Measurements from ENCODE around the gene TCF3. TPM values are rescaled to one million over a fixed set of nuclear protein-coding genes. Genes with fewer than 3 reads are reported as not detected.
A peak's percentile ranks its signal among the peaks of the same experiment; 100 is the strongest.

Gene TCF3
- total RNA-seq, 2 donors from 2014 or later = 18.5 to 28.7 TPM

DNA sequence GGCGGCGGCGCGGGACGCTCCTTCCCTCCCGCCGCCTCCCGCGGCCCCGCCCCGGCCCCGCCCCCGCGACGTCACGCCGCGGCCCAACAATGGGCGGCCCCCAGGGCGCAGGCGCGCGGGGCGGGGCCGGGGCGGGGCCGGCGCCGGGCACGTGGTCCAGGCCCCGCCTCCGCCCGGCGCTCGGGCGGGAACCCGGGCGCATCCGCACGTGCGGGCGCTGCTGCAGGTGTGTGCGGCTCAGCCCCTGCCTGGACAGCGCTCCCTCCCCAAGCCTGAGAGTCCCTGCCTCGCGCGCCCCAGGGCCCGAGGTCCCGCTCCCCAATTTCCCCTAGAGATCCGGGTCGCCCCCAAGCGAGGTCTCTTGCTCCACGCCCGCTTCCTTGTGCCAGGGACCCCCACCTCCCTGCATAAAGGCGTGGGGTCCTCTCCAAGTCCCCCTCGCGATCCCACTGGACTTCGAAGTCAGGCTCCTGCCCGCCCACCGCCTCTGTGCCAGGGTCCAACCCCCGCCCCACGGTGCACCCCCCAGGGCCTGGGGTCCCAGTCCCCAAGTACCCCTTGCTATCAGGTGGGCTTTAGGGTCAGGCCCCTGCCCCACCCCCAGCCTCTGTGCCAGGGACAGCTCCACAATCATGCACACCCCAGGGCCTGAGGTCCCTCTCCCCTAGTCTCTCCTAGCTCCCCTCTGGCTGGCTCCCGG is 83.9 kb downstream of the TCF3 start, which contains the start of gene MEX3D:
Gene MEX3D, minus strand, starts transcription at position 6 of the 700 bp plus-strand sequence. CDS start 267 bp downstream, outside the sequence.
- peak within 1 kb of the TSS; percentile 79 to 84 for H3K27ac ChIP-seq
- no peaks in the 10 kb centered on the region for H3K36me3 ChIP-seq
- H3K4me1 ChIP-seq = peaks cover 0 to 18% of the 10 kb centered on the region in 2 donors
- H3K9me3 ChIP-seq = no peaks in the 10 kb centered on the region
- TF ChIP-seq, protein P1, sequence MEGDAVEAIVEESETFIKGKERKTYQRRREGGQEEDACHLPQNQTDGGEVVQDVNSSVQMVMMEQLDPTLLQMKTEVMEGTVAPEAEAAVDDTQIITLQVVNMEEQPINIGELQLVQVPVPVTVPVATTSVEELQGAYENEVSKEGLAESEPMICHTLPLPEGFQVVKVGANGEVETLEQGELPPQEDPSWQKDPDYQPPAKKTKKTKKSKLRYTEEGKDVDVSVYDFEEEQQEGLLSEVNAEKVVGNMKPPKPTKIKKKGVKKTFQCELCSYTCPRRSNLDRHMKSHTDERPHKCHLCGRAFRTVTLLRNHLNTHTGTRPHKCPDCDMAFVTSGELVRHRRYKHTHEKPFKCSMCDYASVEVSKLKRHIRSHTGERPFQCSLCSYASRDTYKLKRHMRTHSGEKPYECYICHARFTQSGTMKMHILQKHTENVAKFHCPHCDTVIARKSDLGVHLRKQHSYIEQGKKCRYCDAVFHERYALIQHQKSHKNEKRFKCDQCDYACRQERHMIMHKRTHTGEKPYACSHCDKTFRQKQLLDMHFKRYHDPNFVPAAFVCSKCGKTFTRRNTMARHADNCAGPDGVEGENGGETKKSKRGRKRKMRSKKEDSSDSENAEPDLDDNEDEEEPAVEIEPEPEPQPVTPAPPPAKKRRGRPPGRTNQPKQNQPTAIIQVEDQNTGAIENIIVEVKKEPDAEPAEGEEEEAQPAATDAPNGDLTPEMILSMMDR (IDR thresholded peaks at IDR 0.05) = no peak
- peak; percentile 63 for DNase-seq (ENCODE audit: low spot score)
- H3K4me3 ChIP-seq = peak within 1 kb of the TSS; percentile 56 to 63
- no peaks in the 10 kb centered on the region for H3K27me3 ChIP-seq

DNA sequence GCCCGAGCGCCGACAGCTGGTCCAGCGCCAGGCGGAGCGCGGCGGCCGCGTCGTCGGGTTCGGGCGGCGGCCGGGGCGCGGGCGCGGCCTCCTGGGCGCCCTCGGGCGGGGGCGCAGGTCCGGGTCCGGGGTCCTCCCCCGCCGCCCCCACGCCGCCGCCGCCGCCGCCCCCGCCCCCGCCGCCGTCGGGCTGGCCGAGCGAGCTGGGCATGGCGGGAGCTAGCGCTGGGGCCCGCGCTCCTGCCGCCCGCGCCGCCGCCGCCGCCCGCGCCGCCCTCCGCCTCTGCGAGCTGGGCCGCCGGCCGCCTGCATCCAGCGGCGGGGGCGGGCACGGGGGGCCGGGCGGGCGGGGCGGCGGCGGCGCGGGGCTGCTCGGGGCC is 84.6 kb downstream of the TCF3 start:
- Histone ChIP-seq H3K36me3 (no peaks in the 10 kb centered on the region), H3K27ac (no peak overlapping the region), H3K4me1 (peaks cover 0 to 18% of the 10 kb centered on the region in 2 donors), H3K4me3 (peak overlapping the region in 1 of 2 donors; percentile 63), H3K9me3 (no peaks in the 10 kb centered on the region), H3K27me3 (no peaks in the 10 kb centered on the region)
- DNase-seq (ENCODE audit: low spot score) = no peak
- TF ChIP-seq, protein P1 (IDR thresholded peaks at IDR 0.05) = no peak

DNA sequence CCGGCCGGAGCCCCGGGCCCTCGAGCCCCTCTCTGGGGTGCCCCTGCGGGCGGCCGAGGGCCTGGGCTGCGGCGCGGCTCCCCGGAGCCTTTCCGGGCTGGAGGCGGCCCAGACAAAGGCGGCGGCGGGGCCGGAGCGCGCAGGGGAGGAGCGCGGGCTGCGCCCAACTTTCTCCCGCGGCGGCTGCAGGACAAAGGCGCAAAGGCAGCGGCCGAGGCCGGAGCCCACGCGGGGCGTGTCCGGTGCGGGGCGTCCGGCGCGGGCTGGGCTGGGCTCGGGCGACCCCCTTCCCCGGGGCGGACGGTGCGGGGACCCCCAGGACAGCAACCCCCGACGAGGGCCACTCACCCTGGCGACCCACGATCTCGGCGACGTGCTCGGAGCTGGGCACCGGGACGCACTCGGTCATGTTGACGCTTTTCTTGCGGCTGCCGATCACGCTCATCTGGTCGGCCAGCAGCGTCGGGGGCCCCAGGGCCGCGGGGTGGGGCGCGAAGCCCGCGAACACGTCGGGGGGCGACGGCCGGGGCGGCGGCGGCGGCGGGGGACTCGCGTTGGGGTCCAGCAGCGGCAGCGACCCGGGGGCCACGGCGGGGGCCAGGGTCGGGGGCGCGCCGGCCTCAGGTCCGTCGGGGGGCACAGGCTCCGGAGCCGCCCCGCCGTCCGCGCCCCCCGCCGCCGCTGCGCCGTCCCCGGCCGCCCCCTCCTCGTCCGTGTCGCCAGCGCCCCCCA is 85.1 kb downstream of the TCF3 start:
- TF ChIP-seq, protein P1 (IDR thresholded peaks at IDR 0.05) = no peak
- no peaks in the 10 kb centered on the region for H3K27me3 ChIP-seq
- no peak for DNase-seq (ENCODE audit: low spot score)
- peak overlapping the region; percentile 79 to 84 for H3K27ac ChIP-seq
- peak overlapping the region; percentile 56 to 63 for H3K4me3 ChIP-seq
- no peaks in the 10 kb centered on the region for H3K36me3 ChIP-seq
- no peaks in the 10 kb centered on the region for H3K9me3 ChIP-seq
- H3K4me1 ChIP-seq = peaks cover 0 to 18% of the 10 kb centered on the region in 2 donors

DNA sequence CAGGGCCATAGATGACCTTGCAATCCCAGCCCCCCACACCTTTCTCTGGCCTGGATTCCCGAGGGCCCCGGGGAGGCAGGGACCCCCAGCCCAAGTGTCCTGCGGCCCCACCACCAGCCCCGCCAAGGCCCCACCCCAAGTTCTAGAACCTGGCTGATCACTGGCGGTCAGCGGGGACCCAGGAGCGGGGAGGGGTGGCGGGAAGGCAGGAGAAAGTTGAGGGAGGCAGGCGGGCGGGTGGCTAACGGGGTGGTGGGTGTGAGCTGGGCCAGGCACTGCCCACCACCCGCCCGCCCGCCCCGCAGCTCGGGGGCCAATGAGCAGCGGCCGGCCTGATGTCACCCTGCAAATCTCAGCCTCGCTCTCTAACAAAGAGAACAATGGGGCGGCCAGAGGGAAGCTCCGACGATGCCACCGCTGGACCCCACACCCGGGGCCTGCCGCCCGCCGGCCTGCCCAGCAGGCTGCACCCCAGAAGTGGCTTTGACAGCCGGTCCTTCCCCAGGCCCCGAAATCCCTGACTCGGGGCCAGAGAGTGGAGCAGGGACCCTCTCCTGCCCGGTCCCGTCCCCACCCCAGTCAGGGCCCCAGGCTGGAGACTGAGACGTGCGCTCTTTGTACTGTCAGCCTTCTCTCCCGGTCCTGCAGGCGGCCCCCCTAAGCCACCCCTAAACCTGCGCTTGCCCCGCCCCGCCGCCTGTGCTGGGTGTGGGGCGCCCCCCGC is 85.9 kb downstream of the TCF3 start:
- TF ChIP-seq, protein P1 (IDR thresholded peaks at IDR 0.05) = no peak
- H3K4me1 ChIP-seq = peaks cover 0 to 18% of the 10 kb centered on the region in 2 donors
- DNase-seq (ENCODE audit: low spot score) = peak; percentile 82

DNA sequence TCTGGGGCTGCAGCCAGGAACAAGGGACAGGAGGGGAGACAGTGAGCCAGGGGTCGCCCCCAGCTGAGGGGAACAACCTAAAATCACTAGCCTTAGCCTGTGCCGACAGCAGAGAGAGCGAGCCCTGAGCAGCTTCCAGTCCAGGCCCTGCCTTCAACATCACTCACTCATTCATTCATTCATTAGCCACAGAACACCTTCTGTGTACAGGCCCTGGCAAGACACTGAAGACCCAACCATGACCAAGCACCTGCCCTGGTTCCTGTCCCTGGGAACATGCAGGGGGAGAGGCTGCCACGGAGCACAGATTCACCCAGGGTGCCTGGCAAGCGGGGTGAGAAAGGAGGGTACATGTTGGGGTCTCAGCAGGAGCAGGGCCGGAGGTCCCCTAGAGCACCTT is 89.2 kb downstream of the TCF3 start:
- H3K27me3 ChIP-seq = no peaks in the 10 kb centered on the region
- H3K9me3 ChIP-seq = no peaks in the 10 kb centered on the region
- no peak overlapping the region for H3K27ac ChIP-seq
- no peak for DNase-seq (ENCODE audit: low spot score)
- no peaks in the 10 kb centered on the region for H3K36me3 ChIP-seq
- TF ChIP-seq, protein P1 (IDR thresholded peaks at IDR 0.05) = no peak
- peaks cover 0 to 13% of the 10 kb centered on the region in 2 donors for H3K4me1 ChIP-seq
- H3K4me3 ChIP-seq = no peak overlapping the region

More for the DNA sequence above, 85.9 kb downstream of the TCF3 start:
- Histone ChIP-seq H3K9me3 (no peaks in the 10 kb centered on the region), H3K4me3 (peak overlapping the region; percentile 56 to 63), H3K36me3 (no peaks in the 10 kb centered on the region), H3K27ac (peak overlapping the region; percentile 79 to 84), H3K27me3 (no peaks in the 10 kb centered on the region)

All from right atrium auricular region (tissue), 2 donors.